NCI-H1436 (cell line): Measurements from ENCODE around the gene EGFL7.

ENCODE experiments used
- DNase-seq: peaks from one replicate; lab custom pipeline; 2025; lab: John Stamatoyannopoulos, UW

Gene EGFL7

DNA sequence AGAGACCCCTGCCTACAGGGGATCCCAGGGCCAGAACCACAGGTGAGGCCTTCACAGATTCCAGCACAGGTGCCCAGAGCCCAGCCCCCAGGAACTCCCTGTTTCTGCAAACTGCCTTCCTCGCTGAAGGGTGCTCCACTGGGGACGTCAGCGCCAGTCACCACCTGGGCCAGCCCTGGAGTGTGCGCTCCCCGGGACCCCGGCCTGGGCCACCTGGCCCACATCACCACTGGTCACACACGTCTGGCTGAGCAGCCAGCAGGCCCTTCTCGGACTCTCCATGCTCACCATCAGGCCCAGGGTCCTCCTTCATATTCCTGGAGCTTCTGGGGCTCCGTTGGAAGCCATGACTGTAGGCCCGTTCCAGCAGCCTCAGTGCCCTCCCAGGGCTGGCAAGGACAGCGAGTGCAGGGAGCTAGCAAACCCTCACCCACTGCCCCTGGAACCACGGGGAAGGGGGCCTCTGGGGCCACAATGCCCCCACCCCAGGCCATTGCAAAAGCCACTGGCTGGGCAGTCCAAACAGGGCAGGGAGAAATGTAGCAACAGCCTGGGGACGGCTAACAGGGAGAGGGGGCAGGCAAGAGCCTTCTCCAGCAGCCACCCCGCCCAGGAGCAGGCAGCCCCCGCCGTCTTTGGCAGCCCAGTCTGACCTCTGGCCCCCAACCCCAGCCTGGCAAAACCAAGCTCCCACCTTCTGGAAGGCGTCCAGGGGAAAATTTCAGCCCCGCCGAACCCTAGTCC is 23.2 kb downstream of the EGFL7 start:
- DNase-seq, result no peak

DNA sequence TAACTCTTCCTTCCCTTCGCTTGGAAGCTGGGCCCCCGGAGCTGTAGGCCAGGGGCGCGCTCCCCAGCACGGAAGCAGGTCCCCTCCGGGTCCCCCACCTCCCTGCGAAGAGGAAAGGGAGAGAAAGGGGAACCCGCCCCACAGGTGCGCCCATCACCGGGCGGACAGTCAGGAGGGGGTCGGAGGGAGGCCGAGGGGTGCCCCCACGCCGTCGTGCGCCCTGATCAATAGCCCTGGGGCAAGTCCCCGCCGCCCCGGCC is 23.7 kb downstream of the EGFL7 start:
- no peak for DNase-seq

DNA sequence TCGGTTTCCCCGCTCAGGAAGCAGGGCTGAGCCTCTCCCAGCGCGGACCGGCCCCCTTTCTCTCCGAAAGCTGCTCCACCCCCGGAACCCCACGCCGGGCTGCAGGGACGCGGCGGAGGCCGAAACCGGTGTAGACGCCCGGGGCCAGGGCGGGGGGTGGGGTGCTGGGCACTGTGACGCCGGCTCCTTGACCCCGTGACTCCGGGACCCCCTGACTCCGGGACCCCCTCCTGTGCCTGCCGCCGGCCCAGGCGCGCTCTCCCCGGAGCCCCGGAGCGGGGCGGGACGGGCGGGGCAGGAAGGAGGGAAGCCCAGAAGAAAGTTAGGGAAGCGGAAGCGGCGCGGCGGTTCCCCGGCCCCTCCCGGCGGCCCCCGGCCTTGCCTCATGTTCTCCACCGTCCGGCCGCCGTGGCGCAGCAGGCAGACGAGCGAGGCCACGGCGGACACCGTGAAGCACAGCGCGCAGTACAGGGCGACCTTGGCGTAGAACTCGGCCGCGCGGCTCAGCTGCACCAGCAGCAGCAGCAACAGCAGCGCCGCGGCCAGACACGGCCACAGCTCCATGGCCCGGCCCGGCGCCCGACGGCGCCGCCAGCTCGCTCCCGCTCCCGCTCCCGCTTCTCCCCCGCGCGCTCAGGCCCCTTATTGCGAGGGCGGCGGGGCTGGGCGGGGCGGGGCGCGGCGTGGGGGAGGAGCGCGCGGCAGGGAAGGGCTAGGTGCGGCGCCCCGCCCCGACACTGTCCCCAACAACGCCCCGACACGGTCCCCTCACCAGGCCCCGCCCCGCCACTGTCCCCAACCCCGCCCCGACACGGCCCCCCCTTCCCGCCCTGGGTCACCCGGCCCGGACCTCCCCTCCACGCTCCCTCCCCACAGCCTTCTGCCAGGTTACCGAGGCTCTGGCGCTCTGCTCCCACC is 24.3 kb downstream of the EGFL7 start, which contains the start of gene AGPAT2:
AGPAT2 (minus strand) TSS at position 664 of the 918 bp plus-strand sequence; CDS start at position 564, 100 bp downstream.
- peak; percentile 52 for DNase-seq

DNA sequence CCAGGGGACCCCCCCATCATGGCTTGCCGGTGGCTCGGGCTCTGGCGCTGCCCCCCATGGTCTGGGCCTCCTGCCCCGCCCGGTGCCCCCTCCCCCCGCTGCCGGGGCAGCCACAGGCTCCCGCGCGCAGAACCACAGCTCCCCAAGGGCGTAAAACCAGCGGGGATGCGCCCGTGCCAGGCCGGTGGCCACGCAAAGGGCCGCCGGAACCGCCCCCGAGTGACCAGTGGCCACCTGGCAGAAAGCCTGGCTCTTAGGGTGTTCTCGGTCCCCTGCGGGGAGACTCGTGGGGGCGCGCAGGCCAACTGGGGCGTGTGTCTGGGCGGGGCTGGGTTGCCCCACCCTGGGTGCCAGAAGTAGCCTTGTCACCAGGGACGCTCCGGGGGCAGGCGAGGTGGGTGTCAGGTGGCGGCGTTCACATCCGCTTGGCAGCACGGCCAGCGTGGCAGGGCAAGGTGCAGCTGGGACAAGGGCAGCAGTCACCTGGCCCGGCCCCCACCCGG is 25.1 kb downstream of the EGFL7 start:
- DNase-seq, result no peak

DNA sequence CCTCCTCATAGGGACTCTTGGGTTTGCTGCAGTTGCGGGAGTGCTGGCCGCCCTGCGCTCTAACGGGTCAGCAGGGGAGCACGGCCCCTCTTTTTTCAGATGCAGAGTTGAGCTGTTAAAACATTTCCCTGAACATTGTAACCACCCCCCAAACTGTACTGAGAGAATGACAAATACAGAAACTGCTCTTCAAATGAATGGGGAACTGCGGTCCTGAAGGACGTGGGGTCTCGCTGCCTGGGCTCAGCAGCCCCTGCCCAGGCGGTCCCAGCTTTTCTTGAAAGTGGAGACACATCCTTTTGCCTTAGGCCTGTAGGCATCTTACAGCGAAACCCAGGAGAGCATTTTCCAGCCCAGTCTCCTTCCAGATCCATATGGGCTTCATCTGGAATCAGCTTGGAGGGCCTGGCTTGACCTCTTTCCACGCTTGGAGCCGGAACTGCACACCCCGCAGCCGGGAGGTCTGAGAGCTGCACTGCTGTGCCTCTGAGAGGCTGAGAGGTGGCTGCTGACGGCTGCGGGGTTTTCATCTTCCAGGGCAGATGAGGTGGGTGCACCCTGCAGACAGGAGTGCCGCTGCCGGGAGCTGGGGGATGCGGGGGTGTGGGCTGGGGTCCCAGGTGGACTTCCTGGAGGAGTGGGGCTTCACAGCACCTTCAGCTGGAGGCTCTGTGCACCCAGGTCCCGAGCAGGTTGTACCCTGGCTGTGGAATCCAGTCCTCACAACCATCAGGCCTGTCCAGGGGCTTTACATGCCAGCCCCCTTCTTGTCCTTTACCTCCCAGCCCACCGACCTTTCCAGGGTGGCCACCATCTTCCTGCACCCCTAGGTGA is 25.8 kb downstream of the EGFL7 start:
- DNase-seq, result no peak

DNA sequence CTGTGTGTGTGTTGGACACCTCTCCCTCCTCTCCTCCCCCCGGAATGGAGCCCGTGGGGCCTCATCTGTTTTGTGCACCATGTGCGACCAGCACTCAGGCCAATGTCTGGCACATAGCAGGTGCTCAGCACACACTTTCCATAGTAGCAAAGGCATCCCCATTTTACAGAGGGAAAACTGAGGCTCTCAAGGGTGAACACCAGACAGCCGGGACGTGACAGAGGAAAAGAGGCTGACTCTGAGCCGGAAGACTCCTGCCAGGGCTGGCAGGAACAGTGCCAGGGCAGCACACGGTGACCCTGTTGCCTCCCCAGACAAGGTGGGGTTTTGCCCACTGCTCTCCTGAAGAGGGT is 26.4 kb downstream of the EGFL7 start:
- DNase-seq, result no peak

DNA sequence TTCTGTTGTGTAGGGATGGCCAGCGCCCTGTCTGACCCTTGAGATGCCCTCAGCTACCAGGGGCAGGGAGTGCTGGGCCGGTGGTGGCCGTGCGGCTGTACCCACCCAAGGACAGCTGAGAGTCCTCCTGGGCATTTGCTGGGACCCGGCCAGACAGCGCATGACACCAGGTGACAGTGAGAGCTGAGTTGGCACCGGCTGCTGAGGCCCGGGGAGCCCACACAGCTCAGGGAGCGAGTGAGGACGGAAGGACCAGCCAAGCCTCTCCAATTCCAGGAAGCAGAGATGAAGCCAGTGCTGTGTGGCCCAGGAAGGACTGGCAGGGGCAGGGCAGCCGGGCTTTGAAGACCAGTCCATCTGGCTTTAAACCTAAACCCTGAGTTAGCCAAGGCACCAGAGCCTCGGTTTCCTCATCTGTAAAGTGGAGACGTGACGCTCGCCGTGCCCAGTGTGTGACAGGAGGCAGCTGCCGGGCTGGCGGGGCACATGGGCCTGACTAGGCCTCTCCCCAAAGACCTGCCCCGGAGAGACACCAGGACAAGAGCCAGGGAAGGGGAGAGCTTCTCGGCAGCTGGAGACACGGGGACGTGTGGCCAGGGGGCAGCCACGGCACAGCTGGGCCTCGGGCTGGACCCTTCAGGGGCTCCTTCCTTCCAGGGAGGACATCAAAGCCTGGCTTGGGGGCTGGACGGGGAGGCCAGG is 27.5 kb downstream of the EGFL7 start:
- no peak for DNase-seq

DNA sequence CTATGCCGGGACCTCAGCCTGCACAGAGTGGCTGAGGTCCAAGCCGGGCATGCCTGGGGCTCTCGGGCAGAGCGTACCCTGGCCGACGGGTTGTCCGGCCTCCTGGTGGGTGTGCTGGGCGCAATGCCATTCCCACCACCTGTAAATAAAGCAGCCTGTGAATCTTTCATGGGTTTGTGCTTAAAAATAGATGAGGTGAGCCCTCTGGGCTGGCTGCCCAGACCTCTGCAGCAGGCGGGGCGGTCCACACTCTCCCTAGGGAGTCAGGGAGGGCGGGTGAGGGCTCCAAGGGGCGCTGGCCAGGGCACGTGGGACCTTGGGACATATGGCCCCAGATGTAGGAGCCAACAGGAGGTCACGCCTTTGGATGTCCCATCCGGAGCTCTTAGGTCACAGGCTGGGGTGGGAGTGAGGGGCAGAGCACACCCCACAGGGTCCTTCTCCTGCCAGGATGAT is 28.1 kb downstream of the EGFL7 start:
- no peak for DNase-seq

DNA sequence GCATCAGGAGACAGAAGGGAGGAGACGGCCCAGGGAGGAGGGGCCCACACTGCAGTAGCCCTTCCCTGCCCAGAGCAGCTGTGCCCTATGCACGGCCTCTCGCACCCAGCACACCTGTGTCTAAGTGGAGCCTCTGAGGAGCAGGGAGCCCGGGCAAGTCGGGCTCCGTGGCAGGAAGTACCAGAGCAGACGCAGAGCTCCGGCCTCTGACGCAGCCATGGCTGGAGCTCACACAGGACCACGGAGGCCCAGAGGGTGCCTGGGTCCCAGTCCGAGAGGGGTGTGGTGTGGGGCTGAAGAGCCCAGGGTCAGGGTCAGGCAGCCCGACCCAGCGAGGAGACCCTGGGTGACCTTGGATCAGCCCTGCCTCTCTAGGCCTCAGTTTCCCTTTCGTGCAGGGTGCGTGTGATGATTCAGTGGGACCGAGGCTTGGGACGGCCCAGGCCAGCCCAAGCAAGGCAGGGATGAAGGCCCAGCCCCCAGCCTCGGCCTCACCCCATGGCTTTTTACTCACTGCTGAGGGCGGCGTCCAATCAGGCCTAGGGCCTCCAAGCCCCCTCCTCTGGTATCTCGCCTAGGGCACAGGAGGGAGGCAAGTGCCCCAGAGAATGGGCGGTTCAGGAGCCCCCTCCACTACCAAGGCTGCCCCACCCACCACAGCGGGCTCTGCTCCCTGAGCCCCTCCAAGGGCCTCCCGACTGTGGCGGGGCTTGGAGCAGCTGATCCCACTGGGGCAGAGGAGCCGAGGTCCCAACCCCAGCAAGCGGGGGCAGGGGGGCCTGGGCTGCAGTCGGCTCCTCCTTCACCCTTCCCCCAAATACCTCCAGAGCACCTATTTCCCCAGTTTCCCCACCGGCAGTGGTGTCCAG is 28.8 kb downstream of the EGFL7 start:
- no peak for DNase-seq

DNA sequence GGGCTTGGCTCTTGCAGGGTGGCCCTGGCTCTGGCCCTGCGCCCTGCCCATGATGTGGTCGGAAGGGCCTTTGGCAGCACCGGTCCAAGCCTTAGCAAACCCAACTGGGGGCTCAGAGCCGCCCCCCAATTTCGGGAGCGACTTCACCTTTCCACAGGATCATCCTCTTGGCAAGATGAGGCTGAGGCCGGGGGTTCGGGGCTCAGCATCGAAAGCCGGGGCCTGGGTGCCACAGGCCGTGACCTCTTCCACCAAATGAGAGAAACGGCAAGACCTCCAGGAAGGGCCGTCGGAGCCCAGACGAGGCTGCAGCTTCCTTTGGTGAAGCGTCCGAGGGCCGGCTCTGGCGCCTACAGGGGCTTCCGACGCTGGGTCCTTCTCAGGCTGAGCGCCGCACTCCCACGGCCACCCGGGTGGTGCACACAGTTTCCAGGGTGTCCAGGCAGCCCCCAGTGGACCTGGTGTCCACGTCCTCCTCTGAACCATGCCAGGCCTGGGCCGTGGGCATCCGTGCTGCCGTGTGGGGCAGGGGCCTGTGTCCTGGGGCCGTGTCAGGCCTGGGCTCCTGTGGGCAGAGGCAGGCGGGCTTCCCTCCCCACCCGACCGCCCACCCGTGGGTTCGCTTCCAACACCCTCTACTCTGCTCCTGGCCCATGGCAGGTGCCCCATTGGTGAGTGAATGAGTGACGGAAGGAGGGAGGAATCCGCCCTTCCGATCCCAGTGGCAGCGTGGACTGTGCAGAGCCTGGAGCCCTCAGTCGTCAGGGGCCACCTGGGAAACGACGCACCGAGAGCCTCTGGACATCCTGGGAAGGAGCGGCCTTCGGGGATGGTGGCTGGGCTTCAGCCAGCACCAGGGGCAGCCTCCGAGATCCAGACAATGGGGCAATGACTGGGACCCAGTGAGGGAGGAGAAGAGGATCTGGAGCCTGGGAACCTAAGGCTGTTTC is 29.7 kb downstream of the EGFL7 start:
- no peak for DNase-seq

DNA sequence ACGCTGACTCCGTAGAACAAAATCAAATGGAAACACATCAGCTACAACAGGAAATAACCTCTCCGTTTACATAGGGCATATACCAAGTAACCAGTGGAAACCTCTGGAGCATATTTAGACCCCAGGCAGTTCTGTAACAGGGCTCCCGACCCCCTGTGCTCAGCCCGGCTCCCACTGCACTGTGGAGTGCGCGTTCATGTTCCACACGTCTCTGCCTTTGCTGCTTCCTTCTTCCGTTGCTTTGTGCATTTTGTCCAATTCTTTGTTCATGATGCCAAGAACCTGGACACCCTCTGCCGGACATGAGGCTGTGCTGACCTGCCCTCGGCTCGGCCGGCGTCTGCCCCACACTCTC is 30.4 kb downstream of the EGFL7 start:
- no peak for DNase-seq

DNA sequence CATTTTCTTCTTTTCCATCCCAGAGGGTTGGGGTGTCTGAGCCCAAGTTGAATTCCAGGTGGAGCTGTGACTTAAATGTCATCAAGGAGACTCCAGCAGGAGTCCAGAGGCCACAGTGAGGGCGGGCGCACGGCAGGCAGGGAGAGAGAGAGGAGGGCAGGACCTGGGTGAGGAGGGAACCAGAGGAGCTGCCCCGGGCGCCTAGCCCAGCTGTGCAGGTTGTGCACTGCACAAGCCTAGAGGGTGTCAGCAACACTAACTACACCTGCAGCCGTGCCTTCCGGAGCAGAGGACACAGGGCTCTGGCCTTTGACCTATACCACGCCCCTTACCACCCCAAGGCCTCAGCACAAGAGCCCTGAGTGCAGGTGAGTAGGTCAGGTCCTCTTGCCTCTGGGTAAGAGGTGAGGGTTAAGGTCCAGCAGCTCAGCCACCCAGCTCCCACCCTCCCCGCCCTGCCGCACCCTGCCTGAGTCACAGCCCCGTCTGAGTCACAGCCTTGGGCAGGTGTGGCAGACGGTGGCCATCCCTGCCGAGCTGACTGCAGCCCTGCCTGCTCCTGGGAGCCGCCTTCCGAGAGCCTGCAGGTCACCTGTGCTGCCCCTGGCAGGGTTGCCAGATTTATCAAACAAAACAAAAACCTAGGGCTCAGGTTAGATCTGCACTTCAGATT is 30.9 kb downstream of the EGFL7 start:
- DNase-seq, result no peak

DNA sequence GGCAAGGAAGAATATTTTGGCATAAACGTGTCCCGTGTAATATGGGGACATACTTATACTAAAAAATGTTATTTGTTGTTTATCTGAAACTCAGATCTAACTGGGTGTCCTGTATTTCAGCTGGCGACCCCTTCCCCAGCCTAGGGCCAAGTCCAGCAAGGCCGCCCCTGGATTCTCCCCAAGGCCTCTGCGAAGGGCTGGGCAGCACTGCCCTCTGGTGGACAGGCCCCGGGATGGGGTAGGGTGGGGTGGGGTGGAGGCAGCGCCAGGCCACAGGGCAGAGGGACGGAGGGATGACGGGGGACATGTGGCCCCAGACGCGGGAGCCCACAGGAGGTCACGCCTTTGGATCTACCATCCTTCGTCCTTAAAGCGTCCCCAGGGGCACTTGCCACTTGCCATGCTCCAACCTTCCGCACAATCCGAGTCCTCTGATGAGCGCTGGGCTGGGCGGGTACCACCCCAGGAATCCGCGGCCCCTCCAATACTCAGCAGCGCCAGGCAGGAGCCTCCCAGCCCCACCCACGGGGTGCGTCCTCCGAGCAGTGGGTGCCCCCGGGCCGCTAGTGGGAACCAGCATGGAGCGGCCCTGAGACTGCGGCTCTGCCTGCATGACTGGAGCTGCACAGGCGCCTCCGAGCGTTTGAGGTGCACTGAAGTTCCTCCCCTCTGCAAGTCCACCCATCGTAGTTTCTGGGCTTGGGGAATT is 31.6 kb downstream of the EGFL7 start:
- no peak for DNase-seq

DNA sequence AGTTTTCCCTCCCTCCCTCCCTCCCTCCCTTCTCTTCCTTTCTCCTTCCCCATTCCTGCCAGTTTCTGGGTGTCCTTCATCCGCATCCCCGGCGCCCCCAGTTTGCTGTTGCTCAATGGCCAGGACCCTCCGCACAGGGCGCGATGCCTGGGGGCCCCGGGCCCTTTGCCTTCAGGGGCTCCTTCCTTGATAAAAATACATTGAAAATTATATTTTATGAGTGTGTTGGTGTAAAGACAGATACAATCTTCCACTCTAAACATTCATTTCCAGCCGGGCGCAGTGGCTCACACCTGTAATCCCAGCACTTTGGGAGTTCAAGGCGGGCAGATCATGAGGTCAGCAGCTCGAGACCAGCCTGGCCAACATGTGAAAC is 32.1 kb downstream of the EGFL7 start:
- no peak for DNase-seq

DNA sequence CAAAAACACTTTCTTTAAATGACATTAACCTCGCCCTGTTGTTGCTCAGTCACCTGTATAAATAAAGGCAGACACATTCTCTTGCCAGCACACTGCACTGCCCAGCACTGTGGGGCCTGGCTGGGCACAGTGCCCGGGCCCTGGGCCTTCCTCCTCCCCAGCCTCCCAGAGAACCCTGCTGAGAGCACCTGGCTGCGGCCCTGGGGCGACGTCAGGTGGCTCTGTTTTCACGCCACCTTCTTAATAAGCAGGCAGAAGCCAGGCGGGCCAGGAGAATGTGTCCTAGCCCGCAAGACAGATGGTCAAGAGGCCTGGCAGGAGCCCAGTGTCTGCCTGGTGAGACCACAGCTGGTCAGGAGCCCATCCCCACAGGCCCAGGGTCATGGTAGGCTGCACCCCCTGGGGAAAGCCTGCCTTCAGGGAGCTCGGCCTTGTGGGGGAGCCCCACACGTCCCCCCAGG is 32.7 kb downstream of the EGFL7 start:
- no peak for DNase-seq

DNA sequence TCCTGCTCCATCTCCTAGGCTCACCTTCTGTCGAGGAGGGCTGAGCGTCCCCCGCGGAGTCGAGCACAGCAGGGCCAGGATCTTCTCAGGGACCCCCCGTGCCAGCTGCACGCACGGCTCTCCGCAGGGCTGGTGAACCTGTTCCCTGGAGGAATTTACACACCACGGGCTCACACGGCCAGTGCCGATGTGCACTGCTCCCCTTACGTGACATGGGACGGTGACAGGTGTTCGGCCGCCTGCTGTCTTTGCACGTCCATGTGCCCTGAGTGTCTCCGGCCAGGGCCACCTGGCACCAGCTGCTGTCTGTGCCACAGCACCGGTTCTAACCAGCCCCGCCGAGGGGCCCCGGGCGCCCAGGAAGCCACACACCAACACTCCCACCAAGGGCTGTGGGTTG is 33.2 kb downstream of the EGFL7 start:
- no peak for DNase-seq

DNA sequence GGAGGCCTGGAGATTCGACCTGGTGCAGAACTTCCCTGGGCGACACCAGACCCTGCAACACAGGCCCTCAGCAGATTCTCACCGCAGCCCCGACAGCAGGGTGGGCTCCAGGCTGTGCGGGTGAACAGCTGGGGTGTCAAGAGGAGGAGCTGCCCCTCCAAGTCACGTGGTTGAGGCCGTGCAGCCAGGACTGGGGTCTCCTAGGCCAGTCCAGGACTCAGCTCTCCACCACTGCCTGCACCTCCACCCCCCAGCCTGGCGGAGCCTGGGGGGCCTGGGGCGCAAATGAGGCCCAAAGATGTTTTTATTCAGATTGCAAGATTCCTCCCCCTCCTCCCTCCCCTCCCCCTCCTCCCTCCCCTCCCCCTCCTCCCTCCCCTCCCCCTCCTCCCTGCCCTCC is 33.8 kb downstream of the EGFL7 start:
- no peak for DNase-seq

DNA sequence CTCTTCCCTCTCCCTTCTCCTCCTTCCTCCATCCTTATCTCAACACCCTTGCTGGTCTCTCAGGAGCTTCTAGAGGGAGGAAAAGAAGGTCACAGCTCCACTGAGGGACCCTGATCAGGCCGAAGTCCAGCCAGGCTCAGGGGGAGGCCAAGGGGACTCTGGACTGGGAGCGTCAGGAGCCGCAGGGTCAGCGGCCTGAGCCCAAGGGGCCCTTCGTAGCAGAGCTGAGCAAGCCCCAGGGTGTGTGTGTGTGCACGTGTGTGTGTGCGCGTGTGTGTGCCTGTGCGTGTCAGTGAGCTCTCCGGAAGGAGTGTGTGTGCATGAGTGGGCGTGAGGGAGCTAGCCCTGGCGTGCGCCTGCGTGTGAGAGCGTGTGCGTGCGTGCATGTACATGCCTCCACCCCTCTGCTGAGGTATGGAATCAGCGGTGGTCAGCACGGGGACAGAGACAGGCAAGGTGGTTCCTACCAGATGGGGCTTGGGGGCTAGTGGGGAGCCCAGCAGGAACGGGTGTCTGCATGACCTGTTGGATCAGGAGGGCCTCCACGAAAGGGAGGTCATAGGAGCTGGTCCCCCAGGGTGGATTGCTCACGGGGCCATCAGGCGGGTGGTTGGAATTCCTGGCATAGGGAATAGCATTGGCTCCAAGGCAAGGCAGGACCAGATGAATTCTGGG is 34.6 kb downstream of the EGFL7 start:
- DNase-seq, result no peak
